H9 (cell line): Measurements from ENCODE around the gene CTU1. TPM values are rescaled to one million over a fixed set of nuclear protein-coding genes. Genes with fewer than 3 reads are reported as not detected.

Experiments used
- DNase-seq: peaks from one replicate; pipeline ENCODE4 v3.0.0-alpha.2; 2017
- H2AFZ ChIP-seq: one replicate; pipeline ENCODE4 v1.6.1; 2013; ENCODE audit warnings: mild to moderate bottlenecking, low read length, control low read depth, moderate library complexity
- H2AK5ac ChIP-seq: 2 replicates; pipeline ENCODE4 v1.6.1; 2013; ENCODE audit warnings: low read length, control low read depth, mixed read lengths; ENCODE audit not compliant: insufficient read length
- H2BK120ac ChIP-seq: one replicate; pipeline ENCODE4 v1.6.1; 2013; ENCODE audit warnings: low read depth, mild to moderate bottlenecking, low read length, control low read depth, inconsistent platforms; ENCODE audit not compliant: poor library complexity, severe bottlenecking
- H2BK12ac ChIP-seq: 2 replicates; pipeline ENCODE4 v1.6.1; 2013; ENCODE audit warnings: low read length, control low read depth, mixed read lengths, low read depth; ENCODE audit not compliant: insufficient read length
- H2BK15ac ChIP-seq: 2 replicates; pipeline ENCODE4 v1.6.1; 2013; ENCODE audit warnings: low read depth, low read length, control low read depth
- H2BK20ac ChIP-seq: one replicate; pipeline ENCODE4 v1.6.1; 2013; ENCODE audit warnings: low read depth, mild to moderate bottlenecking, low read length, control low read depth, inconsistent platforms; ENCODE audit not compliant: poor library complexity, severe bottlenecking
- H2BK5ac ChIP-seq: 2 replicates; pipeline ENCODE4 v1.6.1; 2013; ENCODE audit warnings: low read length, control low read depth, mixed read lengths; ENCODE audit not compliant: insufficient read length
- H3K14ac ChIP-seq: 2 replicates; pipeline ENCODE4 v1.6.1; 2013; ENCODE audit warnings: low read length, control low read depth; ENCODE audit not compliant: insufficient read depth
- H3K18ac ChIP-seq: 2 replicates; pipeline ENCODE4 v1.6.1; 2013; ENCODE audit warnings: low read depth, mild to moderate bottlenecking, mixed read lengths, low read length, control low read depth; ENCODE audit not compliant: insufficient read length
- H3K23ac ChIP-seq: 2 replicates; pipeline ENCODE4 v1.6.1; 2013; ENCODE audit warnings: low read length, control low read depth, mixed read lengths, low read depth; ENCODE audit not compliant: insufficient read length
- H3K23me2 ChIP-seq: 2 replicates; pipeline ENCODE4 v1.6.1; 2013; ENCODE audit warnings: low read depth, mild to moderate bottlenecking, mixed read lengths, low read length, control low read depth; ENCODE audit not compliant: insufficient read length, poor library complexity, severe bottlenecking
- H3K27ac ChIP-seq: 2 replicates; pipeline ENCODE4 v1.5.1; 2013; ENCODE audit warnings: low read length, control low read depth, mixed read lengths, low read depth; ENCODE audit not compliant: insufficient read length
- H3K27me3 ChIP-seq: 2 replicates; pipeline ENCODE4 v1.6.1; 2013; ENCODE audit warnings: low read length, control low read depth, inconsistent platforms; ENCODE audit not compliant: insufficient read depth
- H3K4ac ChIP-seq: 2 replicates; pipeline ENCODE4 v1.6.1; 2013; ENCODE audit warnings: low read depth, mild to moderate bottlenecking, control low read depth, inconsistent platforms, low read length, moderate library complexity
- H3K4me1 ChIP-seq: 2 replicates; pipeline ENCODE4 v1.6.1; 2013; ENCODE audit warnings: low read length, control low read depth, inconsistent platforms; ENCODE audit not compliant: insufficient read depth
- H3K4me2 ChIP-seq: 2 replicates; pipeline ENCODE4 v1.6.1; 2013; ENCODE audit warnings: low read length, control low read depth, mixed read lengths; ENCODE audit not compliant: insufficient read length, insufficient read depth
- H3K56ac ChIP-seq: 2 replicates; pipeline ENCODE4 v1.6.1; 2013; ENCODE audit warnings: low read depth, mild to moderate bottlenecking, mixed read lengths, low read length, control low read depth; ENCODE audit not compliant: insufficient read length
- H3K79me1 ChIP-seq: 2 replicates; pipeline ENCODE4 v1.6.1; 2013; ENCODE audit warnings: low read depth, mild to moderate bottlenecking, moderate library complexity, low read length, control low read depth, inconsistent platforms; ENCODE audit not compliant: insufficient read depth, poor library complexity, severe bottlenecking
- H3K79me2 ChIP-seq: 2 replicates; pipeline ENCODE4 v1.6.1; 2013; ENCODE audit warnings: low read length, control low read depth, inconsistent platforms; ENCODE audit not compliant: insufficient read depth
- H3K9ac ChIP-seq: 2 replicates; pipeline ENCODE4 v1.6.1; 2013; ENCODE audit warnings: low read length, control low read depth, mixed read lengths; ENCODE audit not compliant: insufficient read length; ENCODE audit errors: extremely low read depth
- H3K9me3 ChIP-seq: one replicate; pipeline ENCODE4 v1.6.1; 2013; ENCODE audit warnings: low read depth, low read length, inconsistent platforms; ENCODE audit not compliant: control insufficient read depth
- H3T11ph ChIP-seq: one replicate; pipeline ENCODE4 v1.6.1; 2013; ENCODE audit warnings: mild to moderate bottlenecking, low read length, control low read depth, inconsistent platforms
- H4K20me1 ChIP-seq: one replicate; pipeline ENCODE4 v1.6.1; 2013; ENCODE audit not compliant: control insufficient read depth, insufficient read length, insufficient read depth
- H4K5ac ChIP-seq: 2 replicates; pipeline ENCODE4 v1.6.1; 2013; ENCODE audit warnings: low read depth, mild to moderate bottlenecking, mixed read lengths, low read length, control low read depth; ENCODE audit not compliant: insufficient read length
- H4K8ac ChIP-seq: replicated peaks from 2 replicates; pipeline ENCODE4 v1.6.1; 2013; ENCODE audit warnings: low read length, control low read depth, mixed read lengths, low read depth; ENCODE audit not compliant: insufficient read length
- H4K91ac ChIP-seq: 2 replicates; pipeline ENCODE4 v1.6.1; 2013; ENCODE audit warnings: low read depth, mild to moderate bottlenecking, moderate library complexity, mixed read lengths, low read length, control low read depth; ENCODE audit not compliant: insufficient read length
- H3K27ac Mint-ChIP-seq, 3 experiments: 2 replicates in 2 of 3; 3 replicates in 1 of 3; pipeline ENCODE4 v1.8.0; 2020 to 2021; ENCODE audit warnings: mixed read lengths in 3 of 3, mild to moderate bottlenecking in 1 of 3, moderate library complexity in 1 of 3
- H3K27me3 Mint-ChIP-seq: 2 replicates; pipeline ENCODE4 v1.8.0; 2021; ENCODE audit warnings: low read depth, mild to moderate bottlenecking, moderate library complexity, mixed read lengths
- H3K36me3 Mint-ChIP-seq, 3 experiments: 2 replicates in 2 of 3; 3 replicates in 1 of 3; pipeline ENCODE4 v1.8.0; 2020 to 2021; ENCODE audit warnings: low read depth in 3 of 3, mixed read lengths in 3 of 3; ENCODE audit not compliant: insufficient read depth in 1 of 3
- H3K4me1 Mint-ChIP-seq, 2 experiments: 2 replicates each; pipeline ENCODE4 v1.8.0; 2020; ENCODE audit warnings: mixed read lengths in 2 of 2
- H3K4me3 Mint-ChIP-seq, 2 experiments: 2 replicates in 1 of 2; 3 replicates in 1 of 2; pipeline ENCODE4 v1.8.0; 2020 to 2021; ENCODE audit warnings: mild to moderate bottlenecking in 2 of 2, mixed read lengths in 2 of 2, moderate library complexity in 1 of 2
- H3K9me3 Mint-ChIP-seq, 2 experiments: 2 replicates in 1 of 2; 3 replicates in 1 of 2; pipeline ENCODE4 v1.8.0; 2020; ENCODE audit warnings: mild to moderate bottlenecking in 2 of 2, mixed read lengths in 2 of 2, moderate library complexity in 1 of 2
- CTCF ChIP-seq: fragments of 200-600 bp; sonication (generic); conservative IDR thresholded peaks from 3 replicates; pipeline ENCODE4 v1.8.0; 2021; ENCODE audit warnings: antibody characterized with exemption, mild to moderate bottlenecking
- WGBS: extraction: QIAGEN DNeasy Blood & Tissue Kit; methylation state at CpG from one replicate; pipeline ENCODE4 v1.1.7; 2013; ENCODE audit warnings: missing lambda C conversion rate, low lambda C conversion rate, mixed read lengths; ENCODE audit not compliant: insufficient read length; ENCODE audit errors: extremely low coverage; 5-methylcytosine and 5-hydroxymethylcytosine counted together
- total RNA-seq: library from RNA; stranded (reverse); gene quantifications from 2 replicates; pipeline ENCODE4 v1.2.1, GENCODE V29; 2021

CTU1 gene
- total RNA-seq, 1 experiment from 2014 or later, result 8.8 TPM

GRCh38 chr19:51060336-51060735 is 47.9 kb downstream of the CTU1 start:
- H4K5ac ChIP-seq, result no peak overlapping the region
- no peaks in the 10 kb centered on the region for H3K79me2 ChIP-seq

More at GRCh38 chr19:51060336-51060735, 47.9 kb downstream of the CTU1 start:
- H3K27ac Mint-ChIP-seq, result no peak overlapping the region
- H3K4me1 Mint-ChIP-seq, result peaks cover 3 to 4% of the 10 kb centered on the region in 2 experiments; a peak in 2 of 4 replicates
- H4K8ac ChIP-seq, result no peak overlapping the region
- H3K23ac ChIP-seq, result no peak overlapping the region
- H3K18ac ChIP-seq, result no peak overlapping the region
- H3K79me1 ChIP-seq, result no peaks in the 10 kb centered on the region
- H3K27ac ChIP-seq, result no peak overlapping the region
- no peak overlapping the region for H2BK120ac ChIP-seq
- H3T11ph ChIP-seq, result no peak overlapping the region
- no peaks in the 10 kb centered on the region for H3K4me1 ChIP-seq
- no peak overlapping the region for H2BK20ac ChIP-seq
- H3K36me3 Mint-ChIP-seq, result no peaks in the 10 kb centered on the region
- H2AFZ ChIP-seq, result no peak overlapping the region
- H2BK15ac ChIP-seq, result no peak overlapping the region
- no peaks in the 10 kb centered on the region for H3K9me3 ChIP-seq
- no peak overlapping the region for H2BK12ac ChIP-seq
- no peak overlapping the region for H3K56ac ChIP-seq
- no peaks in the 10 kb centered on the region for H4K20me1 ChIP-seq
- peak; percentile 9 for DNase-seq
- no peak overlapping the region for H3K9ac ChIP-seq
- H3K9me3 Mint-ChIP-seq, result no peaks in the 10 kb centered on the region; a peak in 2 of 5 replicates
- H3K4ac ChIP-seq, result no peak overlapping the region
- peaks cover 1% of the 10 kb centered on the region for H3K27me3 Mint-ChIP-seq
- TF ChIP-seq CTCF, result no peak
- H2AK5ac ChIP-seq, result no peak overlapping the region
- H3K4me3 Mint-ChIP-seq, result no peak overlapping the region
- no peak overlapping the region for H4K91ac ChIP-seq
- no peak overlapping the region for H3K14ac ChIP-seq
- WGBS, result 100% methylated on average over 1 of the region's 4 CpGs
- no peaks in the 10 kb centered on the region for H3K27me3 ChIP-seq
- no peak overlapping the region for H2BK5ac ChIP-seq
- H3K4me2 ChIP-seq, result no peak overlapping the region
- peaks cover 4% of the 10 kb centered on the region for H3K23me2 ChIP-seq
